AG04450 (cell line): Measurements from ENCODE around the gene PLSCR3. TPM values are rescaled to one million over a fixed set of nuclear protein-coding genes. Genes with fewer than 3 reads are reported as not detected.

Experiments used
- CTCF ChIA-PET: fragments of 300-600, 350-600 bp; formaldehyde crosslinking; extraction: SDS; loops from one replicate; lab custom pipeline; 2022; ENCODE audit warnings: antibody characterized with exemption, inconsistent platforms; lab: Charles Lee
- POLR2A ChIA-PET: fragments of 350-600 bp; formaldehyde crosslinking; extraction: SDS; loops from one replicate; lab custom pipeline; 2021; ENCODE audit warnings: antibody characterized with exemption, inconsistent platforms; lab: Yijun Ruan, JAX
- DNase-seq: peaks from one replicate; pipeline ENCODE4 v3.0.0-alpha.2; 2011; ENCODE audit warnings: low read depth, low spot score
- H3K27ac ChIP-seq: one replicate; pipeline ENCODE4 v1.5.1; 2012; ENCODE audit warnings: low read depth, low read length, control low read depth
- H3K27me3 ChIP-seq: one replicate; pipeline ENCODE4 v1.6.0; 2012; ENCODE audit warnings: low read length; ENCODE audit not compliant: control insufficient read depth, insufficient read depth
- H3K4me3 ChIP-seq: 2 replicates; pipeline ENCODE4 v1.5.1; 2011; ENCODE audit warnings: mild to moderate bottlenecking, low read depth, low read length, control low read depth
- H3K9me3 ChIP-seq: 2 replicates; pipeline ENCODE4 v1.5.1; 2012; ENCODE audit warnings: low read length; ENCODE audit not compliant: control insufficient read depth, insufficient read depth
- polyA plus RNA-seq: library from polyadenylated mRNA; depleted of rRNA; stranded (reverse); fragments of >200 nt; gene quantifications from 2 replicates; pipeline ENCODE4 v1.2.3, GENCODE V29; 2011
- TF ChIP-seq, protein P1 (sequence below): IDR thresholded peaks from 2 replicates; pipeline ENCODE4 v1.5.1; 2011; ENCODE audit warnings: low read depth, low read length, control low read depth, inconsistent platforms

Gene PLSCR3
- polyA plus RNA-seq, 1 experiment: 35.2 TPM

DNA sequence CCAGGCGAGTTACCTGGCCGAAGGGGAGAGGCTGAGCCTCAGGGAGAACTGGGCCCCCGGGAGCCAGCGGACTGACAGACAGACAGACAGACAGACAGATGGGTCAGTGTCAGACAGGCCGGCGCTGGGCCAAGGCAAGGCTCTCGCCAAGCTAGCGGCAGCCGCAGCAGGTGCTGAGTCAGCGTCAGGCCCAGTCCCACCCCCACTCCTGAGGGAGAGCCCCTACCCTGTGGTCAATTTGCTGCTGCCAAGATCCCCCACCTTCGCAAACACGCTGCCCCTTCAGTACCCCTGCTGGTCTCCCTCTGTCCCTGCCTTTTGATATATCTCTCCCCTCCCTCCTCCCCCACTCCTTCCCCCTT is 46.5 kb upstream of the PLSCR3 start:
- POLR2A ChIA-PET: interaction anchor here (0.6 to 1.0 kb wide), 2 partner anchors 35 to 37 kb away, joined by 3 to 4 read pairs; no protein-coding TSS in a partner anchor
- CTCF ChIA-PET: interaction anchor here (0.6 kb wide), 3 partner anchors 8 to 55 kb away, joined by 3 to 6 read pairs (median 4); no protein-coding TSS in a partner anchor
- TF ChIP-seq, protein P1, sequence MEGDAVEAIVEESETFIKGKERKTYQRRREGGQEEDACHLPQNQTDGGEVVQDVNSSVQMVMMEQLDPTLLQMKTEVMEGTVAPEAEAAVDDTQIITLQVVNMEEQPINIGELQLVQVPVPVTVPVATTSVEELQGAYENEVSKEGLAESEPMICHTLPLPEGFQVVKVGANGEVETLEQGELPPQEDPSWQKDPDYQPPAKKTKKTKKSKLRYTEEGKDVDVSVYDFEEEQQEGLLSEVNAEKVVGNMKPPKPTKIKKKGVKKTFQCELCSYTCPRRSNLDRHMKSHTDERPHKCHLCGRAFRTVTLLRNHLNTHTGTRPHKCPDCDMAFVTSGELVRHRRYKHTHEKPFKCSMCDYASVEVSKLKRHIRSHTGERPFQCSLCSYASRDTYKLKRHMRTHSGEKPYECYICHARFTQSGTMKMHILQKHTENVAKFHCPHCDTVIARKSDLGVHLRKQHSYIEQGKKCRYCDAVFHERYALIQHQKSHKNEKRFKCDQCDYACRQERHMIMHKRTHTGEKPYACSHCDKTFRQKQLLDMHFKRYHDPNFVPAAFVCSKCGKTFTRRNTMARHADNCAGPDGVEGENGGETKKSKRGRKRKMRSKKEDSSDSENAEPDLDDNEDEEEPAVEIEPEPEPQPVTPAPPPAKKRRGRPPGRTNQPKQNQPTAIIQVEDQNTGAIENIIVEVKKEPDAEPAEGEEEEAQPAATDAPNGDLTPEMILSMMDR: no peak
- H3K27me3 ChIP-seq: peaks cover 31% of the 10 kb centered on the region
- H3K27ac ChIP-seq: no peak overlapping the region
- no peak for DNase-seq
- H3K9me3 ChIP-seq: peaks cover 4% of the 10 kb centered on the region; the same call in 1 of the 2 replicates
- peak overlapping the region; percentile 56 for H3K4me3 ChIP-seq

- Histone ChIP-seq H3K4me3 (peak overlapping the region; percentile 56), H3K27ac (no peak overlapping the region), H3K27me3 (peaks cover 31% of the 10 kb centered on the region), H3K9me3 (peaks cover 6% of the 10 kb centered on the region; the same call in 1 of the 2 replicates)
- ChIA-PET CTCF (interaction anchor here (0.6 kb wide), 1 partner anchor 8 kb away, joined by 3 read pairs; no protein-coding TSS in a partner anchor), POLR2A (interaction anchor here (0.8 kb wide), 1 partner anchor 44 kb away, joined by 4 read pairs; the partner anchor contains the start of gene POLR2A)
- DNase-seq: no peak
- TF ChIP-seq, protein P1: no peak
Measured at GRCh38 chr17:7440113-7440833, 45.9 kb upstream of the PLSCR3 start.

GRCh38 chr17:7439462-7440112 is 45.3 kb upstream of the PLSCR3 start, which contains the start of gene FGF11:
FGF11 (plus strand) TSS chr17:7439512; CDS start chr17:7439621, 109 bp downstream.
- H3K27ac ChIP-seq: no peak within 1 kb of the TSS
- ChIA-PET POLR2A (interaction anchor here (0.5 to 0.8 kb wide), 2 partner anchors 44 kb away, joined by 3 to 4 read pairs; partner anchors contain the start of gene POLR2A), CTCF (no interaction called here)
- peaks cover 31% of the 10 kb centered on the region for H3K27me3 ChIP-seq
- DNase-seq: no peak
- peaks cover 6% of the 10 kb centered on the region; the same call in 1 of the 2 replicates for H3K9me3 ChIP-seq
- peak within 1 kb of the TSS; percentile 56 for H3K4me3 ChIP-seq
- TF ChIP-seq, protein P1: no peak

DNA sequence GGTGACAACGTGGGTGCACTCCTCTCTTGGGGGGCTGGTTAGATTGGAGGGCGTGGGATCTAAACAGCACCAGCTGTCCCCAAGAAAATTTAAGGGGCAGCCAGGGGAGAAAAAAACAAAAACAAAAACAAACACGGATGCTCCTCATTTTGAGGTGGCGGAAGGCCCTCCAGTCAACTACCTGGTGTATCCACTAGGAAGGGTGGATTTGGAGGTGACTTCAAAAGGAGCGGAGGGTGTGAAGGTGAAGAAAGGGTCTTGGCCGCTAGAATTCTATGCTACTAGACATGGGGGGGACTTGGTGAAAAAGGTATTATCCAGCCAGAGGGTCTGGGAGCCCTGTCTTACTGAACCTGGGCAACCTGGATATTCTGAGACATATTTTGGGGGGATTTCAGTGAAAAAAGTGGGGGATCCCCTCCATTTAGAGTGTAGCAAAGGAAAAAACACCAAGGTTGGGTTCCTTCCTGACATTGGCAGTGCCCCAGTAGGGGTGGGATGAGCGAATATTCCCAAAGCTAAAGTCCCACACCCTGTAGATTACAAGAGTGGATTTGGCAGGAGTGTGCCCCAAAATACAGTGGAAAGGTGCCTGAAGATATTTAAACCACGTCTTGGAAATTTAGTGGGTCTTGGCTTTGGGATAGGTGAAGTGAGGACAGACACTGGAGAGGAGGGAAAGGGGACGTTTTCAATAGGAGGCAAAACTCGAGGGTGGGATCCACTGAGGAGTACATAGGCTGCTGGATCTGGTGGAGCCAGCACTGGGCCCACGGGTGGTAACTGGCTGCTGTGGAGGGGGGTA is 44.5 kb upstream of the PLSCR3 start:
- no peak overlapping the region for H3K27ac ChIP-seq
- H3K9me3 ChIP-seq: peaks cover 6% of the 10 kb centered on the region; the same call in 1 of the 2 replicates
- POLR2A ChIA-PET: interaction anchor here (0.5 kb wide), 1 partner anchor 45 kb away, joined by 3 read pairs; no protein-coding TSS in a partner anchor
- no peak for DNase-seq
- CTCF ChIA-PET: interaction anchor here (1.2 kb wide), 1 partner anchor 83 kb away, joined by 3 read pairs; no protein-coding TSS in a partner anchor
- H3K4me3 ChIP-seq: no peak overlapping the region
- peaks cover 31% of the 10 kb centered on the region for H3K27me3 ChIP-seq
- TF ChIP-seq, protein P1: no peak
